Gastrocnemius medialis (tissue), 4 donors: Measurements from ENCODE around the gene NUBP1. TPM values are rescaled to one million over a fixed set of nuclear protein-coding genes. Genes with fewer than 3 reads are reported as not detected.

Experiments used
- ATAC-seq, 2 donors: fragments of 150-250 bp; one replicate each; pipeline ENCODE4 v1.9.1; 2016
- DNase-seq, 2 donors: peaks; one replicate each; pipeline ENCODE4 v3.0.0-alpha.2; 2019
- H3K27ac ChIP-seq, 4 donors: fragments of 200-600 bp; sonication (generic); 1 replicate in 1 of 4; 2 replicates in 3 of 4; pipeline ENCODE4 v1.5.1; 2016 to 2018; ENCODE audit warnings: mild to moderate bottlenecking in 2 of 4, moderate library complexity in 1 of 4
- H3K27me3 ChIP-seq, 3 donors: fragments of 200-600 bp; sonication (generic) in 2 of 3; 1 replicate in 1 of 3; 2 replicates in 2 of 3; pipeline versions ENCODE4 v1.5.1 to v1.6.0; 2016 to 2019; ENCODE audit warnings: mild to moderate bottlenecking in 1 of 3, moderate library complexity in 1 of 3
- H3K36me3 ChIP-seq, 2 donors: fragments of 200-600 bp; sonication (generic) in 1 of 2; one replicate each; pipeline ENCODE4 v1.5.1; 2017 to 2018
- H3K4me1 ChIP-seq, 2 donors: fragments of 200-600 bp; sonication (generic) in 1 of 2; one replicate each; pipeline ENCODE4 v1.5.1; 2016 to 2017; ENCODE audit warnings: mild to moderate bottlenecking in 2 of 2
- H3K4me3 ChIP-seq, 4 donors: fragments of 200-600 bp; sonication (generic) in 3 of 4; 1 replicate in 1 of 4; 2 replicates in 3 of 4; pipeline ENCODE4 v1.5.1; 2016 to 2019; ENCODE audit warnings: mild to moderate bottlenecking in 2 of 4
- H3K9me3 ChIP-seq, 3 donors: fragments of 200-600 bp; sonication (generic) in 2 of 3; 1 replicate in 1 of 3; 2 replicates in 2 of 3; pipeline ENCODE4 v1.5.1; 2016 to 2019
- POLR2A ChIP-seq, 2 donors: fragments of 450-650 bp; IDR thresholded peaks; one replicate each; pipeline ENCODE4 v1.6.1; 2017; ENCODE audit warnings: antibody characterized with exemption in 2 of 2, mild to moderate bottlenecking in 2 of 2, moderate library complexity in 2 of 2
- in situ Hi-C, 4 donors: fragments of 200-750 bp; cut with MboI; loops; one replicate each; pipeline versions ENCODE4 v1.15.0 to v1.8.0; 2017; ENCODE audit warnings: low sequenced_read_pairs in 4 of 4
- intact Hi-C: fragments of 100-400 bp; cut with DNase I; formaldehyde crosslinking; loops from one replicate; pipeline ENCODE4 v1.15.1; 2023; ENCODE audit warnings: low total_unique reads
- total RNA-seq, 4 donors: library from RNA; depleted of rRNA; stranded (reverse); fragments of >200 nt; gene quantifications; one replicate each; pipeline versions ENCODE4 v1.1.0 to v1.2.3, GENCODE V29; 2016
- TF ChIP-seq, protein P1 (sequence below), 5 experiments: fragments of 450-650 bp in 3 of 5; fragments of 200-600 bp in 2 of 5; sonication (generic) in 2 of 5; IDR thresholded peaks in 4 of 5; conservative IDR thresholded peaks in 1 of 5; 1 replicate in 4 of 5; 2 replicates in 1 of 5; pipeline ENCODE4 v1.5.1; 2016 to 2019; ENCODE audit warnings: antibody characterized with exemption in 5 of 5, mild to moderate bottlenecking in 3 of 5, moderate library complexity in 3 of 5

NUBP1 gene
- total RNA-seq, 4 donors from 2014 or later = 19.2 to 38.5 (median 26.9) TPM

DNA sequence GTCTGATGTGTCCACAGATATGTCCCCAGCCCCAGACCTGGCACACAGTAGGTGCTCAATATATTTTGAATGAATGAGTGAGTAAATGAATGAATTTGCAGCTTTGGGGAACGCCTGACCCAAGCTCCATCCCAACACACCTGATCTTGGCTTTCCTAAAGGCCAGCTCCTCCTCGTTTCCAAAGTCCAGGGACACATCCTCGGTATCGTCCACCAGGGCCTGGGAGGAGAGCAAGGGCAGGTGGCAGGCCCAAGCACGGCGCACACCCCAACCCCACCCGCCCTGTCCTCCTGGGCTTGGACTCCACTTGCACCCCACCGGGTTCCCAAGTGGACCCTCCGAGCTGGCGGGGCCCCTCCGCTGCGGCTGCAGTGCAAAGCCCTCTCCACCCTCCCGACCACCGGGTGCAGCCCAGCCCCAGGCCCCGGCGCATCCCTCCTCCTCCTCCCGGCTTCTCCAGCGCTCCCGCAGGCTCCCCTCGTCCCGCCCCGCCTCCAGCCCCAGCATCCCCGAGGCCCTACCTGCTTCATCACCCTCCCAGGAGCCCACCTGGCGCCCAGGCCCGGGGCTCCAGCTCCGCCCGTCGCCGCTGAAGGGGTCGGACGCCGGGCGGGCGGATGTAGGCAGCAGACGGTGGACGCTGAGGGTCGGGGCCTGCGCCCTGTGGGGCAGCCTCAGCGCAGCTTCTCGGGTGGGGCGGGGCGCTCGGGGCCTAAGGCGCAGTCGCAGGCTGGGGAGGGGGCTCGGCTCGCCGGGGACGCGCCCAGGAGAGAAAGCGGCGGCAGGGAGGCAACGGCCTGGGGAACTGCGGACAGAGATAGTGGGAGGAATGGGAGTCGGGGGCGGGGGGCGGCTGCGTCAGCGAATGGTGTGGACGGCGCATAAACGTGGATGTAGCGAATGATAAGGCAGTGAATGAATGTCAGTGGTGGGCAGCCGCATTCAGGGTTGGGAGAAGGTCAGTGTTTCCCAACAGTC is 74.6 kb downstream of the NUBP1 start, which contains the start of gene TVP23A:
Gene TVP23A (minus strand): TSS at position 832 of the 979 bp plus-strand sequence. CDS start 301 bp downstream, at position 531.
- intact Hi-C loops = no loop called here

More for the DNA sequence above, 74.6 kb downstream of the NUBP1 start, which contains the start of gene TVP23A:
- Histone ChIP-seq H3K27ac (no peak within 1 kb of the TSS), H3K27me3 (no peaks in the 10 kb centered on the region), H3K36me3 (no peaks in the 10 kb centered on the region), H3K4me3 (no peak within 1 kb of the TSS), H3K9me3 (no peaks in the 10 kb centered on the region), H3K4me1 (no peaks in the 10 kb centered on the region)
- in situ Hi-C loops = no loop called here
- no peak for DNase-seq
- ATAC-seq = no peak
- TF ChIP-seq, protein P1, sequence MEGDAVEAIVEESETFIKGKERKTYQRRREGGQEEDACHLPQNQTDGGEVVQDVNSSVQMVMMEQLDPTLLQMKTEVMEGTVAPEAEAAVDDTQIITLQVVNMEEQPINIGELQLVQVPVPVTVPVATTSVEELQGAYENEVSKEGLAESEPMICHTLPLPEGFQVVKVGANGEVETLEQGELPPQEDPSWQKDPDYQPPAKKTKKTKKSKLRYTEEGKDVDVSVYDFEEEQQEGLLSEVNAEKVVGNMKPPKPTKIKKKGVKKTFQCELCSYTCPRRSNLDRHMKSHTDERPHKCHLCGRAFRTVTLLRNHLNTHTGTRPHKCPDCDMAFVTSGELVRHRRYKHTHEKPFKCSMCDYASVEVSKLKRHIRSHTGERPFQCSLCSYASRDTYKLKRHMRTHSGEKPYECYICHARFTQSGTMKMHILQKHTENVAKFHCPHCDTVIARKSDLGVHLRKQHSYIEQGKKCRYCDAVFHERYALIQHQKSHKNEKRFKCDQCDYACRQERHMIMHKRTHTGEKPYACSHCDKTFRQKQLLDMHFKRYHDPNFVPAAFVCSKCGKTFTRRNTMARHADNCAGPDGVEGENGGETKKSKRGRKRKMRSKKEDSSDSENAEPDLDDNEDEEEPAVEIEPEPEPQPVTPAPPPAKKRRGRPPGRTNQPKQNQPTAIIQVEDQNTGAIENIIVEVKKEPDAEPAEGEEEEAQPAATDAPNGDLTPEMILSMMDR (IDR thresholded peaks at IDR 0.05 in 4 of 5, conservative IDR thresholded peaks at IDR 0.05 in 1 of 5) = no peak
- no peak for TF ChIP-seq POLR2A (IDR thresholded peaks at IDR 0.05)

Other genes with a start within 250 kb of the NUBP1 start
- gene EMP2, start 163.2 kb upstream of the NUBP1 start, total RNA-seq = 10 to 100 TPM in 3 of 4 donors, 1 to 10 TPM in 1; 7.9 to 13.5 (median 11.7) TPM
- gene TEKT5, start 48.9 kb upstream of the NUBP1 start, total RNA-seq = not detected
- gene TVP23A, start 75.0 kb downstream of the NUBP1 start, total RNA-seq = not detected
- 1 to 10 TPM; 2.3 to 9.1 (median 5.1) TPM for gene CIITA, start 133.4 kb downstream of the NUBP1 start, total RNA-seq
- 100 to 1,000 TPM in 3 of 4 donors, 10 to 100 TPM in 1; 83.9 to 184 (median 127) TPM for gene DEXI, start 198.6 kb downstream of the NUBP1 start, total RNA-seq
- 10 to 100 TPM; 24.5 to 33.0 (median 29.3) TPM for gene CLEC16A, start 200.7 kb downstream of the NUBP1 start, total RNA-seq